Left lung (tissue), 10 donors: ENCODE data around the gene IFIT3. TPM values are rescaled to one million over a fixed set of nuclear protein-coding genes. Genes with fewer than 3 reads are reported as not detected.

Experiments
- ATAC-seq: fragments of 200-7000 bp; cut with Tn5 transposase; one replicate; pipeline ENCODE4 v1.9.1; 2020; ENCODE audit warnings: moderate library complexity
- DNase-seq, 4 donors: peaks; one replicate each; pipeline ENCODE4 v3.0.0-alpha.2; 2013 to 2020
- H3K27ac ChIP-seq, 2 donors: fragments of 200-600 bp; sonication (generic) in 1 of 2; one replicate each; pipeline versions ENCODE4 v1.5.0 to v1.8.0; 2020 to 2021
- H3K27me3 ChIP-seq, 2 donors: fragments of 200-600 bp; sonication (generic) in 1 of 2; one replicate each; pipeline versions ENCODE4 v1.5.0 to v1.8.0; 2020 to 2021
- H3K36me3 ChIP-seq, 2 donors: fragments of 200-600 bp; sonication (generic) in 1 of 2; one replicate each; pipeline versions ENCODE4 v1.5.0 to v1.8.0; 2020 to 2021
- H3K4me1 ChIP-seq, 2 donors: fragments of 200-600 bp; one replicate each; pipeline ENCODE4 v1.8.0; 2021
- H3K4me3 ChIP-seq, 2 donors: fragments of 200-600 bp; sonication (generic) in 1 of 2; one replicate each; pipeline versions ENCODE4 v1.5.0 to v1.8.0; 2020 to 2021; ENCODE audit warnings: mild to moderate bottlenecking in 1 of 2
- H3K9me3 ChIP-seq, 2 donors: fragments of 200-600 bp; sonication (generic) in 1 of 2; one replicate each; pipeline versions ENCODE4 v1.5.0 to v1.8.0; 2020 to 2021
- intact Hi-C, 2 donors: fragments of 100-400 bp; cut with DNase I; formaldehyde crosslinking; loops; one replicate each; pipeline versions ENCODE4 v1.11.2 to v1.14.2; 2022
- polyA plus RNA-seq, 6 donors: library from polyadenylated mRNA; unstranded; fragments of 120-200 nt; gene quantifications; one replicate each; pipeline ENCODE4 v1.2.1, GENCODE V29; 2013; ENCODE audit not compliant: insufficient read length in 6 of 6
- total RNA-seq, 2 donors: library from RNA; stranded (reverse); fragmentation: NEBNext Ultra II Directional; extraction: Animal tissue kit (Norgen Biotek cat#: 25700); gene quantifications; one replicate each; pipeline ENCODE4 v1.2.1, GENCODE V29; 2021
- TF ChIP-seq, protein P1 (sequence below), 2 donors: fragments of 200-600 bp; sonication (generic) in 1 of 2; IDR thresholded peaks; one replicate each; pipeline versions ENCODE4 v1.5.0 to v1.8.0; 2021; ENCODE audit warnings: antibody characterized with exemption in 2 of 2
- donor health status: DM: no; HTN: yes; CAD: no.
- donor health status: DM: no; HTN: no; CAD: no.

IFIT3 gene
- total and polyA plus RNA-seq, 8 donors, result 12.4 to 48.9 (median 14.4) TPM

DNA sequence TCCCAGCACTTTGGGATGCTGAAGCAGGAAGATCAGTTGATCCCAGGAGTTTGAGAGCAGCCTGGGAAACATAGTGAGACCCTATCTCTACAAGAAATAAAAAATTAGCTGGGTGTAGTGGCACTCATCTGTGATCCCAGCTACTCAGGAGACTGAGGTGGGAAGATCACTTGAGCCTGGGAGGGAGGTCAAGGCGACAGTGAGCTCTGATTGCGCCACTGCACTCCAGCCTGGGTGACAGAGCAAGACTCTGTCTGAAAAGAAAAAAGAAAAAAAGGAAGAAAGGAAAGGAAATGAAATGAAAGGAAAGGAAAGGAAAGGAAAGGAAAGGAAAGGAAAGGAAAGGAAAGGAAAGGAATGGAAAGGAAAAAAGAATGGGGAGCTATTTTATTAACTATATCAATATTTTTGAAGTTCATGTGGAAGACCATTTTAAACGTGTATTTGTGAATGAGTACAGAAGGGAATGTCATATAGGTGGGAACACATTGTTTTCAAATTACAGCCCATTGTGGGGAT lies 33.0 kb upstream of the IFIT3 start:
- DNase-seq (no peak), ATAC-seq (no peak)
- no peaks in the 10 kb centered on the region for H3K27me3 ChIP-seq
- no peaks in the 10 kb centered on the region for H3K9me3 ChIP-seq
- TF ChIP-seq, protein P1, sequence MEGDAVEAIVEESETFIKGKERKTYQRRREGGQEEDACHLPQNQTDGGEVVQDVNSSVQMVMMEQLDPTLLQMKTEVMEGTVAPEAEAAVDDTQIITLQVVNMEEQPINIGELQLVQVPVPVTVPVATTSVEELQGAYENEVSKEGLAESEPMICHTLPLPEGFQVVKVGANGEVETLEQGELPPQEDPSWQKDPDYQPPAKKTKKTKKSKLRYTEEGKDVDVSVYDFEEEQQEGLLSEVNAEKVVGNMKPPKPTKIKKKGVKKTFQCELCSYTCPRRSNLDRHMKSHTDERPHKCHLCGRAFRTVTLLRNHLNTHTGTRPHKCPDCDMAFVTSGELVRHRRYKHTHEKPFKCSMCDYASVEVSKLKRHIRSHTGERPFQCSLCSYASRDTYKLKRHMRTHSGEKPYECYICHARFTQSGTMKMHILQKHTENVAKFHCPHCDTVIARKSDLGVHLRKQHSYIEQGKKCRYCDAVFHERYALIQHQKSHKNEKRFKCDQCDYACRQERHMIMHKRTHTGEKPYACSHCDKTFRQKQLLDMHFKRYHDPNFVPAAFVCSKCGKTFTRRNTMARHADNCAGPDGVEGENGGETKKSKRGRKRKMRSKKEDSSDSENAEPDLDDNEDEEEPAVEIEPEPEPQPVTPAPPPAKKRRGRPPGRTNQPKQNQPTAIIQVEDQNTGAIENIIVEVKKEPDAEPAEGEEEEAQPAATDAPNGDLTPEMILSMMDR (IDR thresholded peaks at IDR 0.05), result no peak
- peak overlapping the region; percentile 82 to 90 for H3K27ac ChIP-seq
- intact Hi-C loops, result no loop called here
- no peaks in the 10 kb centered on the region for H3K36me3 ChIP-seq
- H3K4me3 ChIP-seq, result no peak overlapping the region
- peaks cover 0 to 37% of the 10 kb centered on the region in 2 donors for H3K4me1 ChIP-seq

DNA sequence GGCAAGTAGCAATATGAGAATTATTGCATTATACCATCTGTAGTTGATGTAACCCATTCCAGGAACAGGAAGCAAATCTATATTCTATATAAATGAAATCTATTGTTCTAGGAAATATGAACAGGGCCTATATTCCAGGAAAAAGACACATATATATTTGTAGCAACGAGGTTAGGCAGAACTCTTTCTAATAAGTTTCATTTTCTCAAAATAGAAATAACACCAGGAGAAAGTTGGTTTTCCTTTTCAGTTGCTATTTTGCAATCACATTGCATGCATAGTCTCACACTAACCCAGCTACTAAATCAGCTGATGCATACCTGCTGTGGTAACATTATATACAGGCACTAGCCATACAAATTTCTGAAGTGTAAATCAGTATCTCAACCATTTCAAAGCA lies 32.2 kb upstream of the IFIT3 start:
- intact Hi-C loops, result no loop called here
- H3K36me3 ChIP-seq, result no peaks in the 10 kb centered on the region
- H3K27ac ChIP-seq, result peak overlapping the region; percentile 82 to 90
- TF ChIP-seq, protein P1 (IDR thresholded peaks at IDR 0.05), result no peak
- DNase-seq (peak in 1 of 4 donors; percentile 24), ATAC-seq (peak; percentile 77)
- no peak overlapping the region for H3K4me3 ChIP-seq
- H3K9me3 ChIP-seq, result no peaks in the 10 kb centered on the region
- peaks cover 0 to 38% of the 10 kb centered on the region in 2 donors for H3K4me1 ChIP-seq
- H3K27me3 ChIP-seq, result no peaks in the 10 kb centered on the region

DNA sequence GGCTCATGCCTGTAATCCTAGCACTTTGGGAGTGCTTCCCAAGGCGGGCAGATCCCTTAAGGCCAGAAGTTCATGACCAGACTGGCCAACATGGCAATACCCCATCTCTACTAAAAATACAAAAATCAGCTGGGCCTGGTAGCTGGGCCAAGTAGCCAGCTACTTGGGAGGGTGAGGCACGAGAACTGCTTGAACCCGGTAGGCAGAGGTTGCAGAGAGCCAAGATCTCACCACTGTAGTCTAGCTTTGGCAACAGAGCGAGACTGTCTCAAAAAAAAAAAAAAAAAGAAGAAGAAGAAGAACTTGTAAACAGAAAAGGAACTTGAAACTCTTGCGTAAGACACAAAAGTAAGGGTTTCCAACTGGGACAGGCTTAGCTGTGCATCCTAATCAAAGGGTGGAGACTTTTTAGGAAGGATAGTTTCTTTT lies 31.6 kb upstream of the IFIT3 start:
- ATAC-seq, result peak; percentile 72
- Histone ChIP-seq H3K9me3 (no peaks in the 10 kb centered on the region), H3K27ac (peak overlapping the region; percentile 82 to 90), H3K4me3 (no peak overlapping the region), H3K4me1 (peaks cover 0 to 44% of the 10 kb centered on the region in 2 donors), H3K27me3 (no peaks in the 10 kb centered on the region), H3K36me3 (no peaks in the 10 kb centered on the region)
- intact Hi-C loops, result no loop called here
- DNase-seq, result peak in 2 of 4 donors; percentile 53 to 61
- TF ChIP-seq, protein P1 (IDR thresholded peaks at IDR 0.05), result no peak

DNA sequence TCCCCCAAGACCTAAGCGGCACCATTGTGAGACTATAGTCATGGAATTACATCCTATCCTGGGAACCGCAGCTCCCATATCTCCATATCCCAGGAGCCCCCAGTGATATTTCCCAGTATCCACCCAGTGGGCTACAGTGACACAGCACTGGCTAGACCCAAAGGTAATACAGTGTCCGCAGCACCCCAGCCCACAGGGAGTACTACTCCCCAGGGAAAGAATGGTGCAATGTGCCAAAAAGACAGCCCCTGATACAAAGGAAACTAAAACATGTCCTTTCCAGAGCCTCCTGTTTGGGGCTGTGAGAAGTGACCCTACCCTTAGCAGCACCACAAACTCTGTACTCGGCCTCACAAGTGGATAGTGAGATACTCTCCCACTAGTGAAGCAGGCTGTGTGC lies 30.4 kb upstream of the IFIT3 start:
- Histone ChIP-seq H3K27ac (peak overlapping the region in 1 of 2 donors; percentile 90), H3K4me3 (no peak overlapping the region), H3K36me3 (no peaks in the 10 kb centered on the region), H3K27me3 (no peaks in the 10 kb centered on the region), H3K4me1 (peaks cover 0 to 49% of the 10 kb centered on the region in 2 donors), H3K9me3 (no peaks in the 10 kb centered on the region)
- no peak for ATAC-seq
- intact Hi-C loops, result no loop called here
- TF ChIP-seq, protein P1 (IDR thresholded peaks at IDR 0.05), result no peak
- no peak for DNase-seq

DNA sequence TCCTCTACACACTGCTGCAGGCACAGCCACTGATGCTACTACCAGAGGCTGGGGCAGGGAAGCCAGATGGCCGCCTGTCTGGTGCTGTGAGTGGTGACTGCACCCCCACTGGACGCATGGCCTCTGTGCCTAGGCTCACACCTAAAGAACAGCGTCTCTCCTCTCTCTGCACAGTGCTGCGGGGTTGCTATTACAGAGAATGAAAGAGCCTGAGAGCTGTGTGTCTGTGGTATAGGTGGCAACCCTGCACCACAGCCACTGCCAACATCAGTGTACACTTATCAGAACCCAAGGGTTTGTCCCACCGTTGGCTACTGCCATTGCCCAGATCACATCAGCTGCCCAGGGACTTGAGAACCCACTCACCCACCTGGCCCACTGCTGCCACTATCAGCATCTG lies 30.0 kb upstream of the IFIT3 start:
- no peak overlapping the region for H3K27ac ChIP-seq
- no peaks in the 10 kb centered on the region for H3K36me3 ChIP-seq
- no peak for ATAC-seq
- H3K27me3 ChIP-seq, result no peaks in the 10 kb centered on the region
- peaks cover 0 to 53% of the 10 kb centered on the region in 2 donors for H3K4me1 ChIP-seq
- no peaks in the 10 kb centered on the region for H3K9me3 ChIP-seq
- no peak for DNase-seq
- intact Hi-C loops, result no loop called here
- H3K4me3 ChIP-seq, result no peak overlapping the region
- TF ChIP-seq, protein P1 (IDR thresholded peaks at IDR 0.05), result no peak
